Natural killer cell (primary cell): ENCODE data around the gene FGFR2. TPM values are rescaled to one million over a fixed set of nuclear protein-coding genes. Genes with fewer than 3 reads are reported as not detected.

Experiments used
- ATAC-seq, 3 donors: fragments of 150-1000 bp in 2 of 3; fragments of 200-7000 bp in 1 of 3; cut with Tn5 transposase; 1 replicate in 1 of 3; 2 replicates in 2 of 3; pipeline ENCODE4 v1.10.0; 2021; ENCODE audit warnings: mild to moderate bottlenecking in 2 of 3, moderate library complexity in 2 of 3
- DNase-seq, 2 donors: peaks; one replicate each; pipeline versions ENCODE4 v3.0.0 to v3.0.0-alpha.2; 2013 to 2021; ENCODE audit warnings: mixed read lengths in 1 of 2
- H3K27ac ChIP-seq: one replicate; pipeline ENCODE4 v1.5.1; 2013; ENCODE audit warnings: mild to moderate bottlenecking, low read length
- H3K27me3 ChIP-seq: one replicate; pipeline ENCODE4 v1.6.1; 2013; ENCODE audit warnings: low read length; ENCODE audit not compliant: control insufficient read depth, insufficient read depth
- H3K36me3 ChIP-seq: one replicate; pipeline ENCODE4 v1.6.1; 2013; ENCODE audit warnings: low read length; ENCODE audit not compliant: control insufficient read depth, insufficient read depth
- H3K4me1 ChIP-seq: one replicate; pipeline ENCODE4 v1.6.1; 2013; ENCODE audit warnings: low read length; ENCODE audit not compliant: control insufficient read depth, insufficient read depth
- H3K4me3 ChIP-seq: one replicate; pipeline ENCODE4 v1.5.1; 2013; ENCODE audit warnings: low read length
- H3K9me3 ChIP-seq: one replicate; pipeline ENCODE4 v1.6.1; 2013; ENCODE audit warnings: low read length; ENCODE audit not compliant: control insufficient read depth, insufficient read depth
- H3K27ac Mint-ChIP-seq, 2 donors: one replicate each; pipeline ENCODE4 v1.8.0; 2022; ENCODE audit warnings: mild to moderate bottlenecking in 2 of 2, mixed read lengths in 2 of 2, moderate library complexity in 1 of 2
- H3K27me3 Mint-ChIP-seq, 2 donors: one replicate each; pipeline ENCODE4 v1.8.0; 2022; ENCODE audit warnings: low read depth in 2 of 2, mixed read lengths in 2 of 2
- H3K36me3 Mint-ChIP-seq: one replicate; pipeline ENCODE4 v1.8.0; 2022; ENCODE audit warnings: mixed read lengths
- H3K4me1 Mint-ChIP-seq, 2 donors: one replicate each; pipeline ENCODE4 v1.8.0; 2022; ENCODE audit warnings: mixed read lengths in 2 of 2
- H3K4me3 Mint-ChIP-seq: one replicate; pipeline ENCODE4 v1.8.0; 2022; ENCODE audit warnings: mild to moderate bottlenecking, moderate library complexity, mixed read lengths
- H3K9me3 Mint-ChIP-seq, 2 donors: one replicate each; pipeline ENCODE4 v1.8.0; 2022; ENCODE audit warnings: mixed read lengths in 2 of 2
- WGBS: methylation state at CpG from one replicate; pipeline ENCODE4 v1.1.7; 2013; ENCODE audit warnings: missing lambda C conversion rate; ENCODE audit not compliant: insufficient coverage; 5-methylcytosine and 5-hydroxymethylcytosine counted together
- intact Hi-C: fragments of 100-400 bp; cut with micrococcal nuclease; formaldehyde crosslinking; loops from one replicate; pipeline ENCODE4 v1.14.2; 2022
- total RNA-seq, 4 donors: library from RNA; stranded (reverse); fragments of 120-200 nt in 1 of 4; gene quantifications; one replicate each; pipeline versions ENCODE4 v1.2.3 to v1.2.4, GENCODE V29; 2013 to 2022
- TF ChIP-seq, protein P1 (sequence below): fragments of 200-600 bp; IDR thresholded peaks from one replicate; pipeline ENCODE4 v1.8.0; 2022; ENCODE audit warnings: antibody characterized with exemption

Gene FGFR2
- total RNA-seq, 3 donors from 2014 or later (not counting 1 experiment from before 2014, with no cell fraction given): 0.72 to 5.6 TPM; not detected in 1

DNA sequence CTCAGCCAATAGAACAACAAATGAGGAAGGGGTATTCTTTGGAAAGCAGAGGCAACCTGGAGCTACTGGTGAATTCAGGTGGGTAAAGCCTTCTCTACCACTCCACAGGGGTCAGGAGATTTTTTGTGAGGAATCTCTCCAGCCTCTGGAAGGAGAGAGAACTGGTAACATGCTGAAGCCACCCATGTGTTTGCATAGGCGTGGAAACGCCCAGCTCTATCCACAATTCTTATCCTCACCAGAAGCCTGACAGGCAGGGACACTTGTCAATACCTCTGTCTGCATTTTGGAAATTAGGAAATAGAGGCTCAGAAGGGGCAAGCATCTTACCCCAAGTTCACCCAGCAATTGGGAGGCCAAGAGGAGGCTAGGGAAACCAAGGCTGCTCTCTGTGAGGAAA lies 133.7 kb downstream of the FGFR2 start:
- TF ChIP-seq, protein P1, sequence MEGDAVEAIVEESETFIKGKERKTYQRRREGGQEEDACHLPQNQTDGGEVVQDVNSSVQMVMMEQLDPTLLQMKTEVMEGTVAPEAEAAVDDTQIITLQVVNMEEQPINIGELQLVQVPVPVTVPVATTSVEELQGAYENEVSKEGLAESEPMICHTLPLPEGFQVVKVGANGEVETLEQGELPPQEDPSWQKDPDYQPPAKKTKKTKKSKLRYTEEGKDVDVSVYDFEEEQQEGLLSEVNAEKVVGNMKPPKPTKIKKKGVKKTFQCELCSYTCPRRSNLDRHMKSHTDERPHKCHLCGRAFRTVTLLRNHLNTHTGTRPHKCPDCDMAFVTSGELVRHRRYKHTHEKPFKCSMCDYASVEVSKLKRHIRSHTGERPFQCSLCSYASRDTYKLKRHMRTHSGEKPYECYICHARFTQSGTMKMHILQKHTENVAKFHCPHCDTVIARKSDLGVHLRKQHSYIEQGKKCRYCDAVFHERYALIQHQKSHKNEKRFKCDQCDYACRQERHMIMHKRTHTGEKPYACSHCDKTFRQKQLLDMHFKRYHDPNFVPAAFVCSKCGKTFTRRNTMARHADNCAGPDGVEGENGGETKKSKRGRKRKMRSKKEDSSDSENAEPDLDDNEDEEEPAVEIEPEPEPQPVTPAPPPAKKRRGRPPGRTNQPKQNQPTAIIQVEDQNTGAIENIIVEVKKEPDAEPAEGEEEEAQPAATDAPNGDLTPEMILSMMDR: no peak
- H3K4me1 ChIP-seq: no peaks in the 10 kb centered on the region
- H3K27ac ChIP-seq: no peak overlapping the region
- Mint-ChIP-seq H3K36me3 (no peaks in the 10 kb centered on the region), H3K4me1 (no peaks in the 10 kb centered on the region), H3K9me3 (no peaks in the 10 kb centered on the region), H3K27ac (no peak overlapping the region), H3K27me3 (peaks cover 0 to 9% of the 10 kb centered on the region in 2 donors), H3K4me3 (no peak overlapping the region)
- DNase-seq (no peak), ATAC-seq (no peak)
- WGBS: no CpG with 5 or more reads among the region's 2 CpGs
- H3K4me3 ChIP-seq: no peak overlapping the region
- no peaks in the 10 kb centered on the region for H3K27me3 ChIP-seq
- no peaks in the 10 kb centered on the region for H3K9me3 ChIP-seq
- no peaks in the 10 kb centered on the region for H3K36me3 ChIP-seq
- intact Hi-C loops: no loop called here

DNA sequence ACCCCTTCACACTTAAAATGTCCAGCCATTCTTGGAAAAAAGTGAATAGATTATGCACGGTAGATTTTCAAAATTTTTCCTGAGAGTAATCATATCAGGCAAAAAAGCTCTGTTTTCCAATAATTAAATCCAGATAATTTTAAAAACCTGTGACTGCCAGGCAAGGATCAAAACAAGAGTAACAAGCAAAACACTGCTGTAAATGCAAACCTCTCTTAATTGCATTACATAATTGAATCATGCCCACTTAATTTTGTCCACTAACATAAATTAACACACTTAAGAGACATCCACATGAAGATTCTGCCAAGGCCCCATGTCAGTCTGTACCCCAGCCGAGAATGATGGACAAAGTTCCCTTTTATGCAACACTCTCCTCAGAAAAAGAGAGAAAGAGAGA lies 135.3 kb downstream of the FGFR2 start:
- peaks cover 3 to 9% of the 10 kb centered on the region in 2 donors for H3K27me3 Mint-ChIP-seq
- H3K9me3 Mint-ChIP-seq: no peaks in the 10 kb centered on the region
- TF ChIP-seq, protein P1: no peak
- no peaks in the 10 kb centered on the region for H3K9me3 ChIP-seq
- no peaks in the 10 kb centered on the region for H3K36me3 ChIP-seq
- no peaks in the 10 kb centered on the region for H3K4me1 Mint-ChIP-seq
- no peak for ATAC-seq
- H3K27ac ChIP-seq: no peak overlapping the region
- DNase-seq: no peak
- H3K4me3 ChIP-seq: no peak overlapping the region
- no peaks in the 10 kb centered on the region for H3K27me3 ChIP-seq
- 100% methylated on average over 1 of the region's 2 CpGs for WGBS
- no peaks in the 10 kb centered on the region for H3K4me1 ChIP-seq
- H3K27ac Mint-ChIP-seq: no peak overlapping the region
- intact Hi-C loops: no loop called here
- H3K4me3 Mint-ChIP-seq: no peak overlapping the region
- no peaks in the 10 kb centered on the region for H3K36me3 Mint-ChIP-seq

DNA sequence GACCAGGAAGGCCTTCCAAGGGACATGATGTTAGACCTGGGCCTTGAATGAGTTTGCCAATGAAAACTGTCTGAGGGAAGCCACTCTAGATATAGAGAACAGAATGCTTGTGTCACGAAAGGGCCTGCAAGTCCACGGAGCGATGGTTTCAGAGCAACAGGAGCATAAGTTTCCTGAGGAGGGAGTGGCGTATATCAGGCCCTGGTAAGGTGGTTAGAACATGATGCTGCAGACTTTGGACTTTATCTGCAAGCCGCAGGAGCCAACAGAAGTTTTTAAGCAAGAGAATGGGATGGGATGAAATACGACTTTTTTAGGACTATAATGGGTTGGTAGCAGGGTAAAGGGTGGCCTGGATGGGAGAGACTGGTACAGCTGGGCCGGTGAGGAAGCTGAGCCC lies 136.0 kb downstream of the FGFR2 start:
- Histone ChIP-seq H3K27me3 (no peaks in the 10 kb centered on the region), H3K9me3 (no peaks in the 10 kb centered on the region), H3K4me1 (no peaks in the 10 kb centered on the region), H3K36me3 (no peaks in the 10 kb centered on the region), H3K4me3 (no peak overlapping the region), H3K27ac (no peak overlapping the region)
- no peaks in the 10 kb centered on the region for H3K4me1 Mint-ChIP-seq
- TF ChIP-seq, protein P1: no peak
- H3K27ac Mint-ChIP-seq: no peak overlapping the region
- H3K9me3 Mint-ChIP-seq: no peaks in the 10 kb centered on the region
- 73% methylated on average over 7 of the region's 7 CpGs for WGBS
- peaks cover 3 to 9% of the 10 kb centered on the region in 2 donors for H3K27me3 Mint-ChIP-seq
- DNase-seq: no peak
- no peaks in the 10 kb centered on the region for H3K36me3 Mint-ChIP-seq
- H3K4me3 Mint-ChIP-seq: no peak overlapping the region
- ATAC-seq: no peak
- intact Hi-C loops: no loop called here

DNA sequence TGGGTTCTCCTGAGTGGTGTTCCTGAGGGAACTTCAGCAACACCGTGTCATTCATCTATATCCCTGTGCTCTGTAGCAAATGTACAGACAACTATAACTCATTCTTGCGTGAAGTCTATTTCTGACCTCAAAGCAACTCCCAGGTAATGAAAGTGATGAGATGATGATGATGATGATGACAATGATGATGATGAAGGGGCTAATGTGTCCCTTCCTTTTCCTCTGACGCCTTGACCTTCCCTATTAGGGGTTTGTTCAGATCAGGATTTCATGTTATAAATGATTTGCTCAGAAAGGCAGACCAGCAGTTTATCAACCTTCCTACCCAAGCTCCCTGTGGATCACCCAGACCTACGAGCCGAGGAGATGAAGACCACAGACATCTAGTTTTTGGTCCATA lies 136.9 kb downstream of the FGFR2 start:
- no peak overlapping the region for H3K4me3 ChIP-seq
- no peaks in the 10 kb centered on the region for H3K4me1 Mint-ChIP-seq
- H3K27ac ChIP-seq: no peak overlapping the region
- peaks cover 3 to 9% of the 10 kb centered on the region in 2 donors for H3K27me3 Mint-ChIP-seq
- H3K4me3 Mint-ChIP-seq: no peak overlapping the region
- DNase-seq (no peak), ATAC-seq (no peak)
- no peaks in the 10 kb centered on the region for H3K36me3 ChIP-seq
- H3K4me1 ChIP-seq: no peaks in the 10 kb centered on the region
- no peaks in the 10 kb centered on the region for H3K36me3 Mint-ChIP-seq
- H3K27ac Mint-ChIP-seq: no peak overlapping the region
- TF ChIP-seq, protein P1: no peak
- H3K9me3 Mint-ChIP-seq: no peaks in the 10 kb centered on the region
- no peaks in the 10 kb centered on the region for H3K27me3 ChIP-seq
- no peaks in the 10 kb centered on the region for H3K9me3 ChIP-seq
- 93% methylated on average over 4 of the region's 5 CpGs for WGBS
- intact Hi-C loops: no loop called here
